Stimulated activated naive CD8-positive, alpha-beta T cell treated with anti-CD3 and anti-CD28 coated beads, Interleukin-15, Interleukin-2, amounts not matched to agents 100 ng/mL and 50 ng/mL, for 24 hours (primary cell): ENCODE results near the gene CDKN1A.
"Not testable (repeated sequence)": the region's sequence is repeated elsewhere in the genome, so short reads cannot be mapped to it uniquely, and the experiment has no call there.

ENCODE experiments used
- H3K27ac Mint-ChIP-seq: one replicate; pipeline ENCODE4 v1.8.0; 2021; ENCODE audit warnings: mild to moderate bottlenecking, mixed read lengths
- H3K27me3 Mint-ChIP-seq: one replicate; pipeline ENCODE4 v1.8.0; 2021; ENCODE audit warnings: mixed read lengths
- H3K36me3 Mint-ChIP-seq: one replicate; pipeline ENCODE4 v1.8.0; 2021; ENCODE audit warnings: low read depth, mixed read lengths
- H3K4me1 Mint-ChIP-seq: one replicate; pipeline ENCODE4 v1.8.0; 2021; ENCODE audit warnings: low read depth, mixed read lengths
- H3K4me3 Mint-ChIP-seq: one replicate; pipeline ENCODE4 v1.8.0; 2021; ENCODE audit warnings: mild to moderate bottlenecking, mixed read lengths
- H3K9me3 Mint-ChIP-seq: one replicate; pipeline ENCODE4 v1.8.0; 2021; ENCODE audit warnings: mixed read lengths

Gene CDKN1A

DNA sequence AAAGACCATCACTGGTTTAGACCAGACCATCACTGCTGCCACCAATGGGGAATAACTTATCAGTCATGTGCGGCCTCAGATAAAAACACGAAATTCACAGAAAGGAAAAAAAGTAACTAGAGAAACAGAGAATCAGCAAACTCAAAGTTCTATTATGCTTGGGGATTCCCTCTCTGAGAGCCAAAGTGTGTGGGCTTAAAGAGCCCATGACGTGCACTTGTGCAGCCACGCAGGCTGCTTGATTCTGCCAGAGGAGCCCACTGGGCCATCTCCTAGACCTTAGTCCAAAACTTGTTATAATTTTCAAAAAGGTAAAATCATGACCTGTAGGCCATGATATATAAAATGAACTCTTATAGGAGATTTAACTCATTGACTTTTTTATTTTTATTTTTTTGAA is 34.3 kb downstream of the CDKN1A start:
- H3K4me3 Mint-ChIP-seq, result no peak overlapping the region
- H3K4me1 Mint-ChIP-seq, result no peaks in the 10 kb centered on the region
- no peaks in the 10 kb centered on the region for H3K36me3 Mint-ChIP-seq
- no peaks in the 10 kb centered on the region for H3K27me3 Mint-ChIP-seq
- no peaks in the 10 kb centered on the region for H3K9me3 Mint-ChIP-seq
- peak overlapping the region; percentile 17 for H3K27ac Mint-ChIP-seq

DNA sequence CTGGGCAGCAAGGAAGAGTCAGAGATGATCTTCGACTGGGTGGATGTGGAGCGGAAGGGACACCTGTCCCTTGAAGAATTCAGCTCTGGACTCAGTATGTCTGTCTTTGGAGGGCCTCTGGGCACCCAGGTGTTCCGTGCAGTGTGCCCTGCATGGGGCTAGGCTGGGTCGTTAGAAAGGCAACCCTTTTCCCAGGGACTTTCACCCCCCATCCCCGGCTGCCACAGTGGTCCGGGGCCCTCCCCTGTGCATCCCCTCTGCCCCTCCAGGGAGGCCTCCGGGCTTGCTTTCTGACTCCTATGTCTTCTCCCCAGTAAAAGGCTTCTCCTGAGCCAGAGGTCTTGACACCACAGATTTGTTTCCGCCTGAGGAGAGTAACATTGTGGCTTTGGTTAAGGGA is 35.3 kb downstream of the CDKN1A start:
- H3K36me3 Mint-ChIP-seq, result no peaks in the 10 kb centered on the region
- no peaks in the 10 kb centered on the region for H3K9me3 Mint-ChIP-seq
- no peak overlapping the region for H3K27ac Mint-ChIP-seq
- H3K4me1 Mint-ChIP-seq, result no peaks in the 10 kb centered on the region
- H3K27me3 Mint-ChIP-seq, result no peaks in the 10 kb centered on the region
- no peak overlapping the region for H3K4me3 Mint-ChIP-seq

DNA sequence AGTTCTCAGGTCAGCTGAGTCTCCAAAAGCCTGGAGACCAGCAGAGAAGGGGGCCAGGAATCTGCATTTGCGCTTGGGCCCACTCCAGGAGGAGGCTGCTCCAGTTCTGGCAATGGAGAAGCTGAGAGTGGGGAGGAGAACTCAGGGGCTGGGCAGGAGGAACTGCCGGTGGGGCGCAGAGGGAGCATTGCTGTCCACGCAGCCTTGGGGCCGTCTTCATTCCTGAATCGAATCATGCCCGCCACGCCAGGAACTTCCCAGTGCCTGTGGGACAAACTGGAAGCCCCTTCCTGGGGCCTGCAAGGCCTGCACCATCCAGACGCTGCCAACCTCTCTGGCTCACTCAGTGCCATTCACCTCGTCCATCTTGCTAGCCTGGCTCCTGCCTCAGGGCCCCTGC is 36.0 kb downstream of the CDKN1A start:
- H3K27me3 Mint-ChIP-seq, result no peaks in the 10 kb centered on the region

DNA sequence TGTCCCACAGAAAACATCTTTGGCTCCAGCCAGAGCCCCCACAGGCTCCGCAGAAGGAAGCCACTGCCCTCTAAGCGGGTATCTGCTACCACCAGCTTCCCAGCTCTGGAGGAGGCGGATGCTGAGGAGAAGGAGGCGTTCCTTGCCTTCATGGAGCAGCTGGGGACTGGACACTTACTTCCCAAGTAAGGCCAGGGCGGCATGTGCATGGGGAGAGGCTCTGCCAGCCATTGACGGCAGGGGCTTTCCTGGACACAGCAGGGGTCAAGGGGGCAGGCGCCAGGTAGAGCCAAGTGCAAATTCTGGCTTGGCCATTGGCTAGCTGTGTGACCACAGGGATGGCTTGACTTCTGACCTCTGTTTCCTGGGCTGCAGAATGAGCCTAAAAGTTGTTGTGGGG is 37.0 kb downstream of the CDKN1A start:
- H3K27ac Mint-ChIP-seq, result no peak overlapping the region
- no peaks in the 10 kb centered on the region for H3K4me1 Mint-ChIP-seq
- no peaks in the 10 kb centered on the region for H3K36me3 Mint-ChIP-seq
- H3K9me3 Mint-ChIP-seq, result no peaks in the 10 kb centered on the region
- H3K27me3 Mint-ChIP-seq, result no peaks in the 10 kb centered on the region
- H3K4me3 Mint-ChIP-seq, result no peak overlapping the region

More for the DNA sequence above, 36.0 kb downstream of the CDKN1A start:
- no peaks in the 10 kb centered on the region for H3K9me3 Mint-ChIP-seq
- no peaks in the 10 kb centered on the region for H3K4me1 Mint-ChIP-seq
- no peak overlapping the region for H3K27ac Mint-ChIP-seq
- H3K36me3 Mint-ChIP-seq, result no peaks in the 10 kb centered on the region
- no peak overlapping the region for H3K4me3 Mint-ChIP-seq

GRCh38 chr6:36716476-36717093 is 38.1 kb downstream of the CDKN1A start:
- no peaks in the 10 kb centered on the region for H3K36me3 Mint-ChIP-seq
- no peaks in the 10 kb centered on the region for H3K4me1 Mint-ChIP-seq
- no peaks in the 10 kb centered on the region for H3K27me3 Mint-ChIP-seq
- no peak overlapping the region for H3K27ac Mint-ChIP-seq
- H3K9me3 Mint-ChIP-seq, result no peaks in the 10 kb centered on the region
- no peak overlapping the region for H3K4me3 Mint-ChIP-seq

DNA sequence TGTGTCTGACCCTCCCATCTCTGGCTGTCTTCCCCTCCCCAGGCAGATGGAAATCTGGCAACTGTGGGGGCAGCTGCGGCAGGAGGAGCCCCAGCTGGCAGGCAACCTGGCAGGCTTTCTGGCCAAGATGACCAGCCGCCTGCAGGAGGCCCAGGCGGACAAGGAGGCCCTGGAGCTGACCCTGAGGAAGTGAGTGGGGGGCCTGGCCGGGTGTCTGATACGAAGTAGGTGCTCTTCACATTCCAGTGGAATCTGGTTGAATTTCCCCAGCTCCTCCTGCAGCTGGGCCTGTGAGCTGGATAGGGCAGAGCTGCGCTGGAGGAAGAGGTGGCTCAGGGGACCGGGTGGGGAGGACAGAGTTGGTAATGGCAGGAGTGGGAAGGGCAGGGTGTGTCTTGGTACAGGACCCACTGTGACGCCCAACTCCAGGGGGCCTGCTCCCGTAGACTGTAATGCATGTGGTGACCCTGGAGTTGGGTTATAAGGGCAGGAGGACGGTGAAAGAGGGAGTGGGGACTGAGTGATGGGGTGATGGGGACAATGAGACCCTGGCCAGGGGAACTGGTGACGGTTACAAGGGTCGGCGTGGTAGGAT is 38.8 kb downstream of the CDKN1A start:
- Mint-ChIP-seq H3K36me3 (no peaks in the 10 kb centered on the region), H3K27ac (no peak overlapping the region), H3K4me3 (no peak overlapping the region), H3K9me3 (no peaks in the 10 kb centered on the region), H3K27me3 (no peaks in the 10 kb centered on the region), H3K4me1 (no peaks in the 10 kb centered on the region)

- no peaks in the 10 kb centered on the region for H3K27me3 Mint-ChIP-seq
- no peak overlapping the region for H3K4me3 Mint-ChIP-seq
- no peaks in the 10 kb centered on the region for H3K9me3 Mint-ChIP-seq
- no peaks in the 10 kb centered on the region for H3K36me3 Mint-ChIP-seq
- H3K27ac Mint-ChIP-seq, result no peak overlapping the region
- H3K4me1 Mint-ChIP-seq, result no peaks in the 10 kb centered on the region
Observed at GRCh38 chr6:36717871-36718540, 39.5 kb downstream of the CDKN1A start.

DNA sequence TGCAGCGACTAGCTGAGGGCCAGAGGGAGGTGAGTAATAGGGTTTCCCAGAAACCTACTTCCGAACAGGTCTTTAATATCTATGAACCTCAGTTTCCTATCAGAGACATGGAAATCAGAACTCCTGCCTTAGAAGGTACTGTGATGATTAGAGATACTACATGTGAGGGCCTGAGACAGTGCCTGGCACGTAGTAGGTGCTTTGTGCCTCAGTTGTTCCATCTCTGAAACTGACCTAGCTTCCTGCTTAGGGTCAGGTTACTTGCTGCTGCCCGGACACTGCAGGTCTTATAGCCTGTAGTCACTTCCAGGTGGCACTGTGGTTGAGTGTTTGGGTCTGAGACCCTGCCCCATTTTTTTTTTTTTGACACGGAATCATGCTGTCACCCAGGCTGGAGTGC is 40.0 kb downstream of the CDKN1A start:
- no peaks in the 10 kb centered on the region for H3K27me3 Mint-ChIP-seq
- H3K27ac Mint-ChIP-seq, result no peak overlapping the region
- H3K9me3 Mint-ChIP-seq, result no peaks in the 10 kb centered on the region
- no peaks in the 10 kb centered on the region for H3K36me3 Mint-ChIP-seq
- no peaks in the 10 kb centered on the region for H3K4me1 Mint-ChIP-seq
- H3K4me3 Mint-ChIP-seq, result no peak overlapping the region

DNA sequence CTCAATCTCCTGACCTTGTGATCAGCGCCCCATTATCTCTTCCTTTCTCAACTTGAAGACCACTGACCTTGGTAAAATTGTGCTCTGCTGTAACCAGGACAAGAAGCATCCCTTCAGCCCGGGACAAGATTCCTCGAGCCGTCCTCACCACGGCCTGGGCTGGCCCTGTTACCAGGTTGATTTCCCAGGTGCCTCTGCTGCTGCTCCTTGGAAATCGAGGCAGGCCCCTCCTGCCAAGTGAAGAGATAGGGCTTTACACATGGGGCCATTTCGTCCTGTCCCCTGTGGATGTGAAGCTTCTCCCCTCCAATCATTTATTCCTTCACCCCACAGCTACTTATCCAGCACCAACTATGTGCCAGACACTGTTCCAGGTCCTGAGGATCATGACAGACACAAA is 40.6 kb downstream of the CDKN1A start:
- no peak overlapping the region for H3K4me3 Mint-ChIP-seq

DNA sequence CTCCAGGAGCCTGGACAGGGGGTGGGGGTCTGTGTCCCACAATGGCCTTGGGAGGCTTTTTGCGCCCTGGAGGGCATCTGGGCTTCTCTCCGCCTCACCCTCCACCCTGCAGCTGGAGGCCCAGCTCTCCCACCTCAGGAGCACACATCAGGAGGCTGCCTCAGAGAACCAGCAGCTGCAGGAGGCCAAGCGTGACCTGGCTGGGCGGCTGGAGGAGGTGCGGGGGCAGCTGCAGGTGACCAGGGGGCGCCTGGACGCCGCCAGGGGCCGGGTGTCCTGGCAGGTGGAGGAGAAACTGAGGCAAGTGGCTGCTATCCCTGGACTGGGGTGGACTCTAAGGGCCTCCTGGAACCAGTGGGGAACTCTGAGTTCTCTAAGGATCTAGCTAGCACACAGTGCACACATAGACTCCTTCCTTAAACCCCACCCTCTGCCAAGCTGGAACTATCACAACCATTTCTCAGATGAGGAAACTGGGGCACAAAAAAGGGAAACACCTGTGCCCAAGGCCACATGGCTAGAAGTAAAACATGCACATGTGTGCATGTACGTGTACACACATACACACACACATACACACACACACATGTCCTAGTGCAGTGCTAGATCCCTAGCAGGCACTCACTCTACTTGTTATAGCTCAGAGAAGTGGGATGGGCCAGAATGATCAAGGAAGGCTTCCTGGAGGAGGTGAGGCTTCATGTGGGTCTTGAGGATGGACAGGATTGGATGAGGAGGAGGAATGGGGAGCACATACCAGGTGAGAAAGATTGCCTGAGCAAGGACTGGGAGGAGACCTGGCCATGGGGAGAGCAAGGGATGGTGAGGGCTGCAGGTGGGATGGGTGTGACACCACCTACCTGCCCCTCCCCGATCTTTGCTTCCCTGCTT is 42.0 kb downstream of the CDKN1A start:
- Mint-ChIP-seq H3K9me3 (no peaks in the 10 kb centered on the region), H3K27ac (no peak overlapping the region), H3K4me1 (peaks cover 11% of the 10 kb centered on the region)

More for the DNA sequence above, 40.6 kb downstream of the CDKN1A start:
- Mint-ChIP-seq H3K27me3 (no peaks in the 10 kb centered on the region), H3K27ac (no peak overlapping the region), H3K4me1 (no peaks in the 10 kb centered on the region), H3K9me3 (no peaks in the 10 kb centered on the region), H3K36me3 (no peaks in the 10 kb centered on the region)

DNA sequence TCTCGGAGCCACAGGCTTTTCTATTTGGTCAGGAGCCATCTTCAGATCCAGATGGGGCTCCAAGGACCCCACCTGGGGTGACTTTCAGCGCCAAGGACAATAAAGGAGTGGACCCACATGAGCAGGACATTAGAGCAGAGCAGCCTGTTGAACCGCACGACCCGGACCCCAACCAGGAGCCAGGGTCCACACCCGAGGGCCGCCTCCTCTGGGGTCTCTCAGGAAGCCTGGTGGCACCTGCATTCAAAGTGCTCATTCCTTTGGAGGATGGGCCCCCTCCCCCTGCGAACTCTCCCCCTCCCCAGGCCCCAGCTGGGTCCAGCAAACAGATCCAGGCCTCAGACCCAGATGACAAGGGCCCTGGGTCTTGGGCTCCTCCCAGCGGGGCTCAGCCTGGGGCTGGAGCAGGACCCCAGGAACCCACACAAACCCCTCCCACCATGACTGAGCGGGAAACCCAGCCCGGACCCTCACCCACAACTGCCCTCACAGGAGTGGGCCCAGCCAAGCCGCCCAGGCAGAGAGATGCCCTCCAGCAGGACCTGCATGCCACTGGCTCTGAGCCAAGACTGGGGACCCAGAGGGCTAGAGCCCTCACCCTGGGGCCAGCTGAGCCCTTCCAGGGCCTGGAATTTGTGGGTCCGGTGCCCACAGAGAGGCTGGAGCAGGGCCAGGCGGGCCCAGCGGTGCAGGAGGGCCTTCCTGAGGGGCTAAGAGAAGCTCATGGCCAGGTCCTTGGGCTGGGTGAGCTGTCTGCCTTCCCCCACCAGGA is 43.0 kb downstream of the CDKN1A start:
- no peak overlapping the region for H3K27ac Mint-ChIP-seq
- no peak overlapping the region for H3K4me3 Mint-ChIP-seq
- no peaks in the 10 kb centered on the region for H3K9me3 Mint-ChIP-seq
- no peaks in the 10 kb centered on the region for H3K36me3 Mint-ChIP-seq
- H3K4me1 Mint-ChIP-seq, result peaks cover 18% of the 10 kb centered on the region
- H3K27me3 Mint-ChIP-seq, result no peaks in the 10 kb centered on the region

More for the DNA sequence above, 42.0 kb downstream of the CDKN1A start:
- Mint-ChIP-seq H3K36me3 (no peaks in the 10 kb centered on the region), H3K4me3 (no peak overlapping the region), H3K27me3 (no peaks in the 10 kb centered on the region)

DNA sequence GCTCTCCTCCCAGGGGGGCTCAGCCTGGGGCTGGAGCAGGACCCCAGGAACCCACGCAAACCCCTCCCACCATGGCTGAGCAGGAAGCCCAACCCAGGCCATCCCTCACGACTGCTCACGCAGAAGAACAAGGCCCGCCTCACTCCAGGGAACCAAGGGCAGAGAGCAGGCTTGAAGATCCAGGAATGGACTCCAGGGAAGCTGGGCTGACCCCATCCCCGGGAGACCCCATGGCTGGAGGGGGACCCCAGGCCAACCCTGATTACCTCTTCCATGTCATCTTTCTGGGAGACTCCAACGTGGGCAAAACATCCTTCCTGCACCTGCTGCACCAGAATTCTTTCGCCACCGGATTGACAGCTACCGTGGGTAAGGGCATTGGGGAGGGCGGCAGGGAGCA is 43.9 kb downstream of the CDKN1A start:
- H3K4me3 Mint-ChIP-seq, result no peak overlapping the region
- no peaks in the 10 kb centered on the region for H3K36me3 Mint-ChIP-seq
- H3K27ac Mint-ChIP-seq, result no peak overlapping the region
- no peaks in the 10 kb centered on the region for H3K27me3 Mint-ChIP-seq
- no peaks in the 10 kb centered on the region for H3K9me3 Mint-ChIP-seq
- H3K4me1 Mint-ChIP-seq, result peaks cover 26% of the 10 kb centered on the region

- Mint-ChIP-seq H3K9me3 (no peaks in the 10 kb centered on the region), H3K27ac (no peak overlapping the region), H3K4me3 (no peak overlapping the region), H3K4me1 (peaks cover 31% of the 10 kb centered on the region), H3K36me3 (no peaks in the 10 kb centered on the region), H3K27me3 (no peaks in the 10 kb centered on the region)
Observed at GRCh38 chr6:36722879-36723278, 44.4 kb downstream of the CDKN1A start.

DNA sequence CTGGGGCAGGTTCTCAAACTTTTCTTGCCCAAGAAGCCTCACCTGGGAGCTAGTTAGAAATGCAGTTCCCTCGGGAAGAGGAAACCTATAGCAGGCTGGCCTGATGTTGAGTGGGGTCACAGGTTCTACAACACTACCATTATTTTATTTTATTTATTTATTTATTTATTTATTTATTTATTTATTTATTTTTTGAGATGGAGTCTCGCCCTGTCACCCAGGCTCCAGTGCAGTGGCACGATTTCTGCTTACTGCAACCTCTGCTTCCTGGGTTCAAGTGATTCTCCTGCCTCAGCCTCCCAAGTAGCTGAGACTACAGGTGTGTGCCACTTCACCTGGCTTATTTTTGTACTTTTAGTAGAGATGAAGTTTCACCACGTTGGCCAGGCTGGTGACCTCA is 45.5 kb downstream of the CDKN1A start:
- H3K4me1 Mint-ChIP-seq, result peaks cover 40% of the 10 kb centered on the region
- H3K27me3 Mint-ChIP-seq, H3K36me3 Mint-ChIP-seq, H3K27ac Mint-ChIP-seq, H3K4me3 Mint-ChIP-seq, H3K9me3 Mint-ChIP-seq: not testable (repeated sequence)
